Neural crest cell (in vitro differentiated cells): ENCODE results near the gene RXFP3. TPM values are rescaled to one million over a fixed set of nuclear protein-coding genes. Genes with fewer than 3 reads are reported as not detected.

Experiments
- DNase-seq: peaks from one replicate; pipeline ENCODE4 v3.0.0; 2021; ENCODE audit warnings: low read depth, mixed read lengths, low spot score
- H3K27ac Mint-ChIP-seq: one replicate; pipeline ENCODE4 v1.8.0; 2021; ENCODE audit warnings: mild to moderate bottlenecking, mixed read lengths; ENCODE audit not compliant: unreplicated experiment
- H3K27me3 Mint-ChIP-seq: 2 replicates; pipeline ENCODE4 v1.8.0; 2021; ENCODE audit warnings: low read depth, mild to moderate bottlenecking, mixed read lengths
- H3K36me3 Mint-ChIP-seq: 2 replicates; pipeline ENCODE4 v1.8.0; 2021; ENCODE audit warnings: low read depth, mild to moderate bottlenecking, mixed read lengths
- H3K4me1 Mint-ChIP-seq: 2 replicates; pipeline ENCODE4 v1.8.0; 2021; ENCODE audit warnings: mixed read lengths
- H3K4me3 Mint-ChIP-seq: one replicate; pipeline ENCODE4 v1.8.0; 2021; ENCODE audit warnings: mild to moderate bottlenecking, mixed read lengths
- H3K9me3 Mint-ChIP-seq: 2 replicates; pipeline ENCODE4 v1.8.0; 2021; ENCODE audit warnings: mixed read lengths
- total RNA-seq: library from RNA; stranded (reverse); gene quantifications from 2 replicates; pipeline ENCODE4 v1.2.1, GENCODE V29; 2021
- TF ChIP-seq, protein P1 (sequence below): fragments of 200-600 bp; sonication (generic); conservative IDR thresholded peaks from 2 replicates; pipeline ENCODE4 v1.5.0; 2021; ENCODE audit warnings: antibody characterized with exemption, mild to moderate bottlenecking

The RXFP3 gene
- total RNA-seq, 1 donor from 2014 or later, result 0.12 TPM

DNA sequence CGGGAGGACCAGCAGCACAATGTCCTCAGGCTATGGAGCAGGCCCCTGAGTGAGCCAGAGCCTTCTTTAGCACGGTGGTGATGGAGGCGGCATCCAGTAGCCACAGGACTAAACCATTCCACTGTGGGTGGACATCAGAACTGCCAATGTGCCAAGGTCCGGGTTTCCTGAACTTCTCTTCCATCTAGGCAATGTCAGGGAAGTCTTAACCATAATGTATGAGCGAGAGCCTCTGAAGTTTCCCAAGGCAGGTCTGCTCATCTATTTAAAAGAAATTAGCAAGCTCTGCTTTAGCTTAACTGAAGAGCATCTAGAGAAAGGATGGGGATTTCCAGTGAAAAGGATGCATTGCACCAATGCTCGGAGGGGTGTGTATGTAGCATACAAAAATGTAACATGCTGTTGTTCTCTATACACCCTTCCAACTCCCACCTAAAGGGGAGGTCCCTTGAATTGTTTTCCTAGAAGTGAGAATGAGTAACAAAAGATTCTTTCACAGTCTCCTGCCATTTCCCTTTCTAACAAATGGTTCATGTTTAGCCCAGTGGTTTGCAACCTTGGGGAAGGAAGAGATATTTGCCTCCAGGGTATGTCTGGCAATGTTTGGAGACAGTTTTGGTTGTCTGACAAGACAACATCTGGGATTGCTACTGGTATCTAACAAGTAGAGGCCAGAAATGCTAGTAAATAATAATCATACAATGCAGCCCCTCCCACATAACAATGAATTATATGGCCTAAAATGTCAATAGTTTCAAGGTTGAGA, 6.1 kb upstream of the RXFP3 start:
- H3K27ac Mint-ChIP-seq, result no peak overlapping the region

DNA sequence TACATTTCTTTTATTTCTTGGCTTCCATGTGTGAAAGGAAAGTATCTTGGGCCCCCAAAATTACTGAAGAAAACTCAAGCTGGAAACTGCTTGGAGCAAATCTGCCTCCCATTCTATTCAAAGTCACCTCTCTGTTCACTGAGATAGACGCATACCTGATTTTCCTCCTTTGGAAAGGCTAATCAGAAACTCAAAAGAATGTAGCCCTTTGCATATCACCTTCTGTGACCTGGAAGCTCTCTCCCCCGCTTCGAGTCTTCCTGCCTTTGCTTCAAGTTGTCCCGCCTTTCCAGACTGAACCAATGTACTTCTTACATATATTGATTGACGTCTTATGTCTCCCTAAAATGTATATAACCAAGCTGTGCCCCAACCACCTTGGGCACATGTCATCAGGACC, 5.0 kb upstream of the RXFP3 start:
- TF ChIP-seq, protein P1, sequence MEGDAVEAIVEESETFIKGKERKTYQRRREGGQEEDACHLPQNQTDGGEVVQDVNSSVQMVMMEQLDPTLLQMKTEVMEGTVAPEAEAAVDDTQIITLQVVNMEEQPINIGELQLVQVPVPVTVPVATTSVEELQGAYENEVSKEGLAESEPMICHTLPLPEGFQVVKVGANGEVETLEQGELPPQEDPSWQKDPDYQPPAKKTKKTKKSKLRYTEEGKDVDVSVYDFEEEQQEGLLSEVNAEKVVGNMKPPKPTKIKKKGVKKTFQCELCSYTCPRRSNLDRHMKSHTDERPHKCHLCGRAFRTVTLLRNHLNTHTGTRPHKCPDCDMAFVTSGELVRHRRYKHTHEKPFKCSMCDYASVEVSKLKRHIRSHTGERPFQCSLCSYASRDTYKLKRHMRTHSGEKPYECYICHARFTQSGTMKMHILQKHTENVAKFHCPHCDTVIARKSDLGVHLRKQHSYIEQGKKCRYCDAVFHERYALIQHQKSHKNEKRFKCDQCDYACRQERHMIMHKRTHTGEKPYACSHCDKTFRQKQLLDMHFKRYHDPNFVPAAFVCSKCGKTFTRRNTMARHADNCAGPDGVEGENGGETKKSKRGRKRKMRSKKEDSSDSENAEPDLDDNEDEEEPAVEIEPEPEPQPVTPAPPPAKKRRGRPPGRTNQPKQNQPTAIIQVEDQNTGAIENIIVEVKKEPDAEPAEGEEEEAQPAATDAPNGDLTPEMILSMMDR, result no peak
- Mint-ChIP-seq H3K36me3 (no peaks in the 10 kb centered on the region), H3K27ac (no peak overlapping the region), H3K4me1 (peaks cover 15% of the 10 kb centered on the region), H3K27me3 (peaks cover 24% of the 10 kb centered on the region), H3K4me3 (no peak overlapping the region), H3K9me3 (no peaks in the 10 kb centered on the region)
- DNase-seq, result no peak

More for the DNA sequence above, 6.1 kb upstream of the RXFP3 start:
- no peak overlapping the region for H3K4me3 Mint-ChIP-seq
- DNase-seq, result no peak
- no peaks in the 10 kb centered on the region for H3K36me3 Mint-ChIP-seq
- TF ChIP-seq, protein P1, result no peak
- no peaks in the 10 kb centered on the region for H3K9me3 Mint-ChIP-seq
- peaks cover 15% of the 10 kb centered on the region for H3K27me3 Mint-ChIP-seq
- H3K4me1 Mint-ChIP-seq, result peaks cover 7% of the 10 kb centered on the region

DNA sequence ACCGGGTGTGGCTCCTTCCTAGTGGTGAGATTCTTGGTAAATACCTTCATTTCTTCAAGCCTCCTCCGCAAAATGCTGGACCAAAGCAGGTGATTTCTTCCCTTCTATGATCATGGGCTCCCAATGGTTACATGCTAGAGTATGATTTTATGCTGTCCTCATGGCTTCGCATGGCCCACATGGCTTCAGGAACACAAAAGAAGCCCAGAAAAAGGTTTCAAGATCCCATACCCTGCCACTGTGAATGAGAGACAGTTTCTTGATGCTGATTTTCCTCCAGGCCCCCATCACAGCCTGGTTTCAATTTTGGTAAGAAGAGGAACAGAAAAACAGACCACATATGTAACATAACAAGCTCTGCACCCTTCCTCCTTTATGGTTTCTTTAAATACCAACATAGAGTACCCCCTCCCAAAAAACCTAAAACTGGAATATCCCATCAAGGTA, 2.4 kb upstream of the RXFP3 start:
- Mint-ChIP-seq H3K4me1 (peaks cover 10% of the 10 kb centered on the region), H3K36me3 (no peaks in the 10 kb centered on the region), H3K27me3 (peaks cover 41% of the 10 kb centered on the region), H3K27ac (no peak overlapping the region), H3K9me3 (no peaks in the 10 kb centered on the region), H3K4me3 (no peak overlapping the region)
- TF ChIP-seq, protein P1, result no peak
- DNase-seq, result no peak

DNA sequence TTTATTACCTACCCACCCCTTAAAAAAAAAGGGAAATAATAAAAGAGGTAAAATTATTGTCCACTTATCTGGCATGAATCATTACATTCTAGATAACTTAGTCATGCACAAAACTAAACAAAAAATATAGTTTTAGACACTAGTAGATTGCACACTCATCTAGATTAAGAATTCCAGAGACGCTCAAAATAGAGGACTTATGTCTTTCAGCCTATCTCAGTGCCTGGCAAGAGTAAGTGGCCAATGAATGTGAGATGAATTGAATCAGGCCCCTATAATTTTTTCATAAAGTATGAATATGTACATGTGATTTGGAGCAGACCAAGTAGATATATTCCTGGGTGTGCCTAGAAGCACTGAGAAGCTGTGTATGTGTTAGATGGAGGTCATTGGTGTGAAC, 2.0 kb upstream of the RXFP3 start:
- H3K27me3 Mint-ChIP-seq, result peaks cover 42% of the 10 kb centered on the region
- H3K27ac Mint-ChIP-seq, result no peak overlapping the region
- no peaks in the 10 kb centered on the region for H3K36me3 Mint-ChIP-seq
- no peaks in the 10 kb centered on the region for H3K9me3 Mint-ChIP-seq
- no peak overlapping the region for H3K4me3 Mint-ChIP-seq
- TF ChIP-seq, protein P1, result no peak
- DNase-seq, result no peak
- peaks cover 10% of the 10 kb centered on the region for H3K4me1 Mint-ChIP-seq

DNA sequence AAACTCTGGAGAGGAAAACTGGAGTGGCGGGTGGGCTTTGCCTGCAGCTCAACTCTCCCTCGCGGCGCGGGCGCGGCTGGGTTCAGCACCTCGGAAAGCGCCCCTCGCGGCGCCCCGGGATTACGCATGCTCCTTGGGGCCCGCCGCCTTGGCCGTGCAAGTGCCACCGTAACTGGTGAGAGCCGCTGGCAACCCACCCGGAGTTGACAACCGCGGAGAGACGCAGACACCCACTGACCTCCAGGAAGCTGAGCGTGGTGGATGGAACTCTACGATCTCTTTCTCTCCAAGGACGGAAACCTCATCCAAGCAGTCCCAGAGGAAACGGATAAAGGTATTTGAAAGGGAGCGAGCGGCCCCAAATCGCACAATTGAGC, 194 bp upstream of the RXFP3 start:
- Mint-ChIP-seq H3K4me1 (peaks cover 10% of the 10 kb centered on the region), H3K36me3 (no peaks in the 10 kb centered on the region), H3K27me3 (peaks cover 59% of the 10 kb centered on the region), H3K4me3 (peak overlapping the region; percentile 87), H3K9me3 (no peaks in the 10 kb centered on the region), H3K27ac (no peak overlapping the region)
- peak; percentile 86 for DNase-seq
- TF ChIP-seq, protein P1, result peak; percentile 53
